ENCODE results near the gene USP47. TPM values are rescaled to one million over a fixed set of nuclear protein-coding genes. Genes with fewer than 3 reads are reported as not detected.

The USP47 gene
- total RNA-seq, 1 experiment from 2014 or later: 50.4 TPM

DNA sequence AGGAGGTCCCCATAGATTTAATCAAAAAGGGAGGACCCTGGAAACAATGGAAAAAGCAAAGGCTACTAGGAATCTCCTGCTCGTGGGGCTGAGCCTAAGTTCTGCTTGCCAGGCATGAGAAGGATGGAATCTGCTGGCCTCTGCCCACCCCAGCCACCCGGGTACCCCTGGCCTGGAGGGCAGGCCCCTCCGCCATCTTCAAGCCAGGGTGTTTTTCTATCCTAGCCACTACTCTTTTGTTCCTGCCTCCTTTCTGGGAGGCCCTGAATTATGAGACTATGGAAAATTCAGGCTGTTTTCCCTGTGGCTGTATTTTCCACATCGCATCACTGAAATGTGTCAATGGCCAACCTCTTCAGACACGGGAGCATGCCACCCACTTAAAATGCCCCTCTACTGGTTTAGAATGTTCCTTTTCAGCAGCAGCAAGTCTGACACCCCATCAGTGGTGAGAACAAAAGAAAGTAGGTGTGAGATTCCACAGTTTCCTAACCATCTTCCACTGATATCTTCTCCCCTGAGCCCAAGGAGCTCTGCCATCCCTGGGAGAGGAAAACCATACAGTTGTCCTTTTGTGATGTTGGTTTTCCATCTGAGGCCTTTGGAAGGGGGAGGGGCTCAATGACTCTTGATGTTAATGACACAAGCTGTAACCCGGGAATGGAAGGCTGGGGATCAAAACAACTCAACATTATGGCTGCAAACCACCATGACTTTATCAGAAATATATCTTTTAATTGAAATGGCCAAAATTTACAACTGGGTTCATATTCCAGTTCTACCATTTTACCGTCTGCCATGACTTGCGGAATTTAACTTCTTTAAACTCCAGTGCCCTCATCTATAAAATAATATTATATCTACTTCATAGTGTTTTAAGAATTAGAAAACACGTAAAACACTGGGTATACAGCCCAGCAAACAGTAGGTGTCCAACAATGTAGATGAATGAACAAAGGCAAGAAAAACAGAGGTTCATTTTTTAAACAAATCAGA lies 144.5 kb downstream of the USP47 start:
- intact Hi-C loops (cut with micrococcal nuclease; ENCODE audit: unreplicated experiment): no loop called here
- H3K36me3 Mint-ChIP-seq (ENCODE audit: insufficient read depth, unreplicated experiment): peaks cover 63% of the 10 kb centered on the region
- ChIA-PET CTCF (interaction anchor here (1.4 kb wide), 1 partner anchor 58 kb away, joined by 7 read pairs; no protein-coding TSS in a partner anchor), POLR2A (no interaction called here)
- H3K4me1 Mint-ChIP-seq (ENCODE audit: low read depth, unreplicated experiment): peaks cover 22% of the 10 kb centered on the region
- no TSS peak for BruUV-seq (replicated peaks)
- TF ChIP-seq, protein P1, sequence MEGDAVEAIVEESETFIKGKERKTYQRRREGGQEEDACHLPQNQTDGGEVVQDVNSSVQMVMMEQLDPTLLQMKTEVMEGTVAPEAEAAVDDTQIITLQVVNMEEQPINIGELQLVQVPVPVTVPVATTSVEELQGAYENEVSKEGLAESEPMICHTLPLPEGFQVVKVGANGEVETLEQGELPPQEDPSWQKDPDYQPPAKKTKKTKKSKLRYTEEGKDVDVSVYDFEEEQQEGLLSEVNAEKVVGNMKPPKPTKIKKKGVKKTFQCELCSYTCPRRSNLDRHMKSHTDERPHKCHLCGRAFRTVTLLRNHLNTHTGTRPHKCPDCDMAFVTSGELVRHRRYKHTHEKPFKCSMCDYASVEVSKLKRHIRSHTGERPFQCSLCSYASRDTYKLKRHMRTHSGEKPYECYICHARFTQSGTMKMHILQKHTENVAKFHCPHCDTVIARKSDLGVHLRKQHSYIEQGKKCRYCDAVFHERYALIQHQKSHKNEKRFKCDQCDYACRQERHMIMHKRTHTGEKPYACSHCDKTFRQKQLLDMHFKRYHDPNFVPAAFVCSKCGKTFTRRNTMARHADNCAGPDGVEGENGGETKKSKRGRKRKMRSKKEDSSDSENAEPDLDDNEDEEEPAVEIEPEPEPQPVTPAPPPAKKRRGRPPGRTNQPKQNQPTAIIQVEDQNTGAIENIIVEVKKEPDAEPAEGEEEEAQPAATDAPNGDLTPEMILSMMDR (IDR thresholded peaks at IDR 0.05; ENCODE audit: insufficient read depth in 1 of 2, low read depth in 1 of 2, low read length in 1 of 2, severe bottlenecking in 1 of 2, unreplicated experiment in 1 of 2): no peak
- H3K27me3 Mint-ChIP-seq (ENCODE audit: insufficient read depth, unreplicated experiment): no peaks in the 10 kb centered on the region
- Histone ChIP-seq H3K36me3 (ENCODE audit: control insufficient read depth, insufficient read depth, low read length) (peaks cover 6% of the 10 kb centered on the region), H3K9me3 (no peaks in the 10 kb centered on the region), H3K4me3 (ENCODE audit: low read depth, low read length) (no peak overlapping the region), H3K27me3 (replicated peaks; ENCODE audit: control insufficient read depth, insufficient read depth, low read length) (no peaks in the 10 kb centered on the region), H3K4me1 (peaks cover 17% of the 10 kb centered on the region)
- H3K27ac Mint-ChIP-seq (ENCODE audit: unreplicated experiment): no peak overlapping the region
- no peaks in the 10 kb centered on the region for H3K9me3 Mint-ChIP-seq (ENCODE audit: unreplicated experiment)
- DNase-seq: no peak
- no peak overlapping the region for H3K4me3 Mint-ChIP-seq (ENCODE audit: unreplicated experiment)

DNA sequence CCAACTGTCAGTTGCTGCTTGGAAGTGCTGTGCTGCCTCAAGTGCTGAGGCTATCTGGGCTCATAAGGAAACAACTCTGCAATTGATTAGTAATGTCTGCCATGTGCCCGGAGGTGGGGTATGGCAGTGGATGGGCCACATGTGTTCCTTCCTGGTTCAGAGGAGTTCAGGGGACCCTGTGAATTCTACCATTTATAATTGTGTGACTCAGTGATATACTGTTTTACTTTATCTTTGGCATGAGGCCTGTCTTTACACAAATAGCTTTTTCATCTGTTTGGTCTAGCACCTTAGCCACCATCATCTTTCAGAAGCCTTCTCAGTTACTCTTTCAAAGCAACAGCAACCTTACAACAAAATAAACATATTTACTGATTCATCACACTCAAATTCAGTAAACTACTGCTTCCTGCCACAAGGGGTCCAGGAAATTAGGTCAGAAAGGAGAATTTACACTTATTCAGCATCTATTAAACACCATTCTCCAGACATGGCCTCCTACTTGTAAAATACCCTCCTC lies 145.8 kb downstream of the USP47 start:
- TF ChIP-seq, protein P1 (IDR thresholded peaks at IDR 0.05; ENCODE audit: insufficient read depth in 1 of 2, low read depth in 1 of 2, low read length in 1 of 2, severe bottlenecking in 1 of 2, unreplicated experiment in 1 of 2): peak; percentile 32 to 42
- Histone ChIP-seq H3K27me3 (replicated peaks; ENCODE audit: control insufficient read depth, insufficient read depth, low read length) (no peaks in the 10 kb centered on the region), H3K36me3 (ENCODE audit: control insufficient read depth, insufficient read depth, low read length) (peaks cover 6% of the 10 kb centered on the region), H3K4me1 (peaks cover 28% of the 10 kb centered on the region), H3K4me3 (ENCODE audit: low read depth, low read length) (no peak overlapping the region), H3K9me3 (no peaks in the 10 kb centered on the region)
- no peak for DNase-seq
- intact Hi-C loops (cut with micrococcal nuclease; ENCODE audit: unreplicated experiment): no loop called here
- Mint-ChIP-seq H3K4me3 (ENCODE audit: unreplicated experiment) (no peak overlapping the region), H3K4me1 (ENCODE audit: low read depth, unreplicated experiment) (peaks cover 23% of the 10 kb centered on the region), H3K36me3 (ENCODE audit: insufficient read depth, unreplicated experiment) (peaks cover 63% of the 10 kb centered on the region), H3K27me3 (ENCODE audit: insufficient read depth, unreplicated experiment) (no peaks in the 10 kb centered on the region), H3K27ac (ENCODE audit: unreplicated experiment) (peak overlapping the region; percentile 50), H3K9me3 (ENCODE audit: unreplicated experiment) (peaks cover 11% of the 10 kb centered on the region)
- BruUV-seq (replicated peaks): no TSS peak
- CTCF ChIA-PET: no interaction called here
- POLR2A ChIA-PET: no interaction called here

DNA sequence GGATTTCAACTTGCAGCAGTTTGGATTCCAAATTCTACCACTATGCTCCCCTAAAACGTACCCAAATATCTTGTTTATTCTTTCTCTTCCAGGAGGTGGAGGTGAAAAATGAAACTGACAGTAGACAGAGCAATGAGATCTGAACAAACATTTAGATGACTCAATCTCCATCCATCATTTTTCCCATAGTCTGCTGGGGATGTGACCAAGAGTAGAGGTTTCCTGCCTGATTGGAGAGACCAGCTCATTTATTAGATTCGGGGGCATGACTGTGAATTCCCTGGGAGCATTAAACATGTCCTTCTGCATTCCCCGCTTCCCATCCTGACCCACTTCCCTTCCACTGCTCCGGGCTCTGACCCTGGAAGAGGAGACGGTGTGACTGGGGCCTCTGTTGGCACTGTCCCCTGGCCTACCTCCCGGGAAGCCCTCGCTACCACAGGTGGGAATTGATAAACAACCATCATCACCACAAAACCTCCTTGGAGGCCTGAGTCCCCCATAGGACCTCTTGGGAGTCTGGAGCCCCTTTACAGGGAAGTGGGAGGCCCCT lies 146.4 kb downstream of the USP47 start:
- peaks cover 34% of the 10 kb centered on the region for H3K4me1 ChIP-seq
- Mint-ChIP-seq H3K4me1 (ENCODE audit: low read depth, unreplicated experiment) (peaks cover 25% of the 10 kb centered on the region), H3K27me3 (ENCODE audit: insufficient read depth, unreplicated experiment) (no peaks in the 10 kb centered on the region), H3K9me3 (ENCODE audit: unreplicated experiment) (peaks cover 11% of the 10 kb centered on the region), H3K36me3 (ENCODE audit: insufficient read depth, unreplicated experiment) (peaks cover 58% of the 10 kb centered on the region), H3K27ac (ENCODE audit: unreplicated experiment) (peak overlapping the region; percentile 50), H3K4me3 (ENCODE audit: unreplicated experiment) (no peak overlapping the region)
- H3K36me3 ChIP-seq (ENCODE audit: control insufficient read depth, insufficient read depth, low read length): peaks cover 6% of the 10 kb centered on the region
- CTCF ChIA-PET: no interaction called here
- H3K4me3 ChIP-seq (ENCODE audit: low read depth, low read length): no peak overlapping the region
- intact Hi-C loops (cut with micrococcal nuclease; ENCODE audit: unreplicated experiment): no loop called here
- TF ChIP-seq, protein P1 (IDR thresholded peaks at IDR 0.05; ENCODE audit: insufficient read depth in 1 of 2, low read depth in 1 of 2, low read length in 1 of 2, severe bottlenecking in 1 of 2, unreplicated experiment in 1 of 2): peak in 1 of 2 experiments; percentile 8
- no TSS peak for BruUV-seq (replicated peaks)
- no peaks in the 10 kb centered on the region for H3K27me3 ChIP-seq (replicated peaks; ENCODE audit: control insufficient read depth, insufficient read depth, low read length)
- POLR2A ChIA-PET: no interaction called here
- H3K9me3 ChIP-seq: no peaks in the 10 kb centered on the region
- no peak for DNase-seq
